HepG2 (cell line): ENCODE results near the gene GRIN2C. TPM values are rescaled to one million over a fixed set of nuclear protein-coding genes. Genes with fewer than 3 reads are reported as not detected.
A peak's percentile ranks its signal among the peaks of the same experiment; 100 is the strongest.

Experiments used
- ATF1 ChIP-seq: IDR thresholded peaks from 2 replicates; pipeline ENCODE4 v1.6.1; 2016; ENCODE audit warnings: mild to moderate bottlenecking, control low read depth
- FLYWCH1 ChIP-seq: sonication (generic); formaldehyde crosslinking; IDR thresholded peaks from 2 replicates; pipeline ENCODE4 v1.8.1; 2023; ENCODE audit warnings: mild to moderate bottlenecking, missing genetic modification reagents
- KLF6 ChIP-seq: IDR thresholded peaks from 2 replicates; pipeline ENCODE4 v1.8.0; 2016; ENCODE audit warnings: missing biosample characterization, missing genetic modification reagents
- NFE2L2 ChIP-seq: fragments of 150-350 bp; IDR thresholded peaks from 2 replicates; pipeline ENCODE4 v1.6.1; 2014; ENCODE audit warnings: low read length
- POGK ChIP-seq: sonication (generic); formaldehyde crosslinking; conservative IDR thresholded peaks from 2 replicates; pipeline ENCODE4 v1.8.0; 2022; ENCODE audit warnings: mild to moderate bottlenecking, moderate library complexity, missing genetic modification reagents
- PPARG ChIP-seq: conservative IDR thresholded peaks from 2 replicates; pipeline ENCODE4 v1.6.1; 2016; ENCODE audit warnings: missing biosample characterization, missing genetic modification reagents
- STAT5B ChIP-seq: sonication (generic); formaldehyde crosslinking; IDR thresholded peaks from 2 replicates; pipeline ENCODE4 v1.4.0; 2020; ENCODE audit warnings: missing genetic modification reagents
- ZBTB3 ChIP-seq: sonication (generic); formaldehyde crosslinking; IDR thresholded peaks from 2 replicates; pipeline ENCODE4 v1.4.0; 2020; ENCODE audit warnings: low read depth, mild to moderate bottlenecking, moderate library complexity, missing genetic modification reagents, borderline replicate concordance
- ZFP90 ChIP-seq: sonication (generic); formaldehyde crosslinking; IDR thresholded peaks from 2 replicates; pipeline ENCODE4 v1.8.0; 2022; ENCODE audit warnings: missing genetic modification reagents, mild to moderate bottlenecking, inconsistent platforms, borderline replicate concordance
- ZNF530 ChIP-seq: sonication (generic); formaldehyde crosslinking; IDR thresholded peaks from 2 replicates; pipeline ENCODE4 v1.5.0; 2020; ENCODE audit warnings: low read depth, mild to moderate bottlenecking, missing genetic modification reagents
- ZNF629 ChIP-seq: sonication (generic); formaldehyde crosslinking; conservative IDR thresholded peaks from 2 replicates; pipeline ENCODE4 v1.5.0; 2020; ENCODE audit warnings: missing genetic modification reagents
- ZNF652 ChIP-seq: IDR thresholded peaks from 2 replicates; pipeline ENCODE4 v1.6.1; 2016; ENCODE audit warnings: low read depth, borderline replicate concordance
- polyA plus RNA-seq, 8 experiments: library from polyadenylated mRNA; depleted of rRNA in 3 of 8; stranded (reverse) in 7 of 8; unstranded in 1 of 8; fragments of >200 nt; fragmentation: Illumina TruSeq in 4 of 8; extraction: Trizol in 4 of 8; gene quantifications; 2 replicates each; pipeline versions ENCODE4 v1.2.1 to v1.2.3, GENCODE V29; 2011 to 2016; ENCODE audit warnings: low read depth in 4 of 8, missing spikeins in 1 of 8, mixed read lengths in 1 of 8; ENCODE audit not compliant: insufficient read depth in 1 of 8
- total RNA-seq, 5 experiments: library from RNA; depleted of rRNA; stranded (reverse); fragments of >200 nt; fragmentation: Illumina TruSeq; extraction: Trizol; gene quantifications; 2 replicates each; pipeline ENCODE4 v1.2.3, GENCODE V29; 2016; ENCODE audit warnings: low read depth in 1 of 5

The GRIN2C gene
- total and polyA plus RNA-seq, 2 of the 13 experiments (the other 11 are each of a cell fraction or from before 2014, with no cell fraction given), result 0.03 to 0.11 TPM

GRCh38 chr17:74875977-74876593, 16.4 kb upstream of the GRIN2C start (continued):
- no peak for TF ChIP-seq PPARG (CRISPR knock-in tag)
- TF ChIP-seq ZBTB3 (CRISPR knock-in tag), result no peak
- no peak for TF ChIP-seq FLYWCH1 (CRISPR knock-in tag)
- no peak for TF ChIP-seq POGK (CRISPR knock-in tag)
- 0 out of 2 replicates have a peak, but pooled peaks have one; percentile 38 for TF ChIP-seq NFE2L2
- TF ChIP-seq ZNF652 (CRISPR knock-in tag), result no peak
- no peak for TF ChIP-seq ZNF629 (CRISPR knock-in tag)
- TF ChIP-seq STAT5B, result no peak
- no peak for TF ChIP-seq ZNF530 (CRISPR knock-in tag)
- no peak for TF ChIP-seq ZFP90 (CRISPR knock-in tag)
- no peak for TF ChIP-seq KLF6 (CRISPR knock-in tag)
- TF ChIP-seq ATF1 (CRISPR knock-in tag), result no peak
